ENCODE measurements around the gene NTN5. TPM values are rescaled to one million over a fixed set of nuclear protein-coding genes. Genes with fewer than 3 reads are reported as not detected.

The NTN5 gene
- polyA plus RNA-seq, 1 donor, result 2.9 TPM

DNA sequence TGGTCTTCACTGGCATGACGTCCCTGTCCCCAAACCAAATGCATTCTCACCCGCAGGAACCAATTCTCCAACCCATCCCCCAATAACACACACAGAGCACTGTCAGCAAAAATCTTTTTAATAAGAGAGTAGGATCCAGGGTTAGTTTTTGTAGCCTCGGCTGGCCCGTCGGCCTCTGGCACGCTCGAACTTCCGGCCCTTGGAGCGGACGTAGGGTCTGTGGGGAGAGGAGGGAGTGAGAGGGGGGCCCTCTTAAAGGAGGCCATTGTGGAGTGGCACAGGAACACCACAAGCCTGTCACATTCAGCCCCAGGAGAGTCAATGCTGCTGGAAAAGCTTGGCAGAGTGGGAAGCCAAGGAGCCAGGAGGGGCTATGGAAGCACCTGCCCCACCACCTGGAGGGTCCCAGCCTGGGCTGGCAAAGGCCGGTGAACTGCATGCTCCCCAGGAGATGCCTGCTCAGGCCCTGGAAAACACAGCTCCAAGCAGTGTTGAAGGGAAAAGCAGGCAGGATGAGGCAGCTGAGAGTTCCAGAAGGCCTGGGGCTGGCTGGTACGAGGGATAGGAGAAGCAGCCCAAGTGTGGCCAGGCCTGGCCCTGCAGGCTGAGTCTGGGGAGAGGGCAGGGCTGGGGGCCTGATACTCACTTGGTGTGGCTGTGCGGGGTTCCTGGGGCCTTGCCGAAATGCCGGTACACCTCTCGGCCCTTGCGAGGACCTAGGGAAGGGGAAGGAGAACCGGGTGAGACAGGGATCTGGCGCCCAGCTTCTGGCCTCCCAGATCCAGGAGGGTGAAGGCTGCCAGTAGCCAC lies 57.4 kb downstream of the NTN5 start:
- no peak for DNase-seq (ENCODE audit: low read depth)

- no peak for DNase-seq (ENCODE audit: low read depth)
Measured at GRCh38 chr19:48614436-48615230, 58.2 kb downstream of the NTN5 start, which contains the start of gene FAM83E. Gene FAM83E, minus strand, starts transcription at chr19:48615076. Its CDS starts 1,704 bp downstream, at chr19:48613372.

DNA sequence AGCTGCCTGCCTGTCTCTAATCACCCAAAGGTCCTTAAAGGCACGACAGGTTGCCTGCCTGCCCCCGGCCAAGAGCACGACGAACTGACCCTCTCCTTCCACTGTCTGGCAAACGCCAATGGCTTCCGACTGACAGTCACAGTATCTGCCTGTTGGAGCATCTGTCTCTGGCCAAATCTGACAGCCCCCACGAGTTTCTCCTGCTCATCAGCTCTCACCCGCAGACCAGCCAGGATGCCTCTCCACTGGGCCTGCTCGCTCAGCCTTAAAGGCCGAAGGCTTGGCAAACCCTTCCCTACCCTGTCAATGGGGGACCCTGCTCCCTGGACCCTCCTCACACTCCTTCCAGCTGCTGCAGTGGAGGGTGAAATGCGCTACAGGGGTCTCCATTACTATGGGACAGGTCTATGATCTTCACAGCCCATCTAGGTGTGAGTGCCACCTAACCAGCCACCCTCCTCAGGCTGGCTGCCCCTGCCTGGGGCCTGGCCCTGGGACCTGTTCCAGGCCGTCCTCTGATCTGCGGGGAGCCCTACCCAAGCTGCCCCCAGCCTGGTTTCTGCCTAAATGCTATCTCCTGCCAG lies 58.9 kb downstream of the NTN5 start:
- DNase-seq (ENCODE audit: low read depth), result no peak

- no peak for DNase-seq (ENCODE audit: low read depth)
Measured at GRCh38 chr19:48613024-48613851, 59.6 kb downstream of the NTN5 start.

DNA sequence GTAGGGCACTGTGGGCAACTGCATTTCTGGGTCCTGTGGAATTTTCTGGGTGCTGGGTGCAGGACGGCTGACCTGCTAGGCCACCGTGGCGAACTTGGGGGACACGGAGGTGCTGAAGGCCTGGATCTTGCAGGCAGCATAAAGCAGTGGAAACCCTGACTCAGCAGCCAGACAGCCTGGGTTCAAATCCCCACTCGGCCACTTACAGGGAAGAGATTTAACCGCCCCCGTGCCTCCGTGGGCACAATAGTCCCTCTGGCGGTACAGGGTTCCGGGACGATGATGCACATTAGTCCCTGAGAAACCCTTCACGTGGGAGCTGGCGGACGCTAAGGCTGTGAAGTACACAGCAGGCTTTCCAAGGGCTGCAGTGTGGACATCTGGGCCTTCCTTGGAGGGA lies 60.9 kb downstream of the NTN5 start:
- no peak for DNase-seq (ENCODE audit: low read depth)

Other genes with a start within 250 kb of the NTN5 start
- 23.2 TPM for gene GRWD1, start 227.0 kb downstream of the NTN5 start, polyA plus RNA-seq (ENCODE audit: insufficient read length)
- 0.81 TPM for gene KCNJ14, start 217.4 kb downstream of the NTN5 start, polyA plus RNA-seq (ENCODE audit: insufficient read length)
- gene CYTH2, start 203.6 kb downstream of the NTN5 start, polyA plus RNA-seq (ENCODE audit: insufficient read length), result 45.7 TPM
- gene LMTK3, start 161.2 kb downstream of the NTN5 start, polyA plus RNA-seq (ENCODE audit: insufficient read length), result not detected
- gene SULT2B1, start 120.8 kb downstream of the NTN5 start, polyA plus RNA-seq (ENCODE audit: insufficient read length), result 0.10 TPM
- gene SPACA4, start 66.3 kb downstream of the NTN5 start, polyA plus RNA-seq (ENCODE audit: insufficient read length), result not detected
- not detected for gene FAM83E, start 57.9 kb downstream of the NTN5 start, polyA plus RNA-seq (ENCODE audit: insufficient read length)
- 1,725 TPM for gene RPL18, start 53.8 kb downstream of the NTN5 start, polyA plus RNA-seq (ENCODE audit: insufficient read length)
- 9.0 TPM for gene SPHK2, start 53.5 kb downstream of the NTN5 start, polyA plus RNA-seq (ENCODE audit: insufficient read length)
- gene DBP, start 35.6 kb downstream of the NTN5 start, polyA plus RNA-seq (ENCODE audit: insufficient read length), result 5.2 TPM
- 7.6 TPM for gene CA11, start 26.8 kb downstream of the NTN5 start, polyA plus RNA-seq (ENCODE audit: insufficient read length)
- 0.83 TPM for gene FUT2, start 23.0 kb upstream of the NTN5 start, polyA plus RNA-seq (ENCODE audit: insufficient read length)
- gene MAMSTR, start 46.7 kb upstream of the NTN5 start, polyA plus RNA-seq (ENCODE audit: insufficient read length), result 146 TPM
- 25.9 TPM for gene RASIP1, start 67.6 kb upstream of the NTN5 start, polyA plus RNA-seq (ENCODE audit: insufficient read length)
- 2.0 TPM for gene IZUMO1, start 73.9 kb upstream of the NTN5 start, polyA plus RNA-seq (ENCODE audit: insufficient read length)
- 1.1 TPM for gene FUT1, start 79.6 kb upstream of the NTN5 start, polyA plus RNA-seq (ENCODE audit: insufficient read length)
- gene FGF21, start 82.5 kb upstream of the NTN5 start, polyA plus RNA-seq (ENCODE audit: insufficient read length), result not detected
- gene BCAT2, start 138.0 kb upstream of the NTN5 start, polyA plus RNA-seq (ENCODE audit: insufficient read length), result 25.6 TPM
- gene HSD17B14, start 163.5 kb upstream of the NTN5 start, polyA plus RNA-seq (ENCODE audit: insufficient read length), result 3.1 TPM
- 28.0 TPM for gene PLEKHA4, start 195.6 kb upstream of the NTN5 start, polyA plus RNA-seq (ENCODE audit: insufficient read length)
- 45.9 TPM for gene PPP1R15A, start 199.4 kb upstream of the NTN5 start, polyA plus RNA-seq (ENCODE audit: insufficient read length)
- not detected for gene TULP2, start 225.7 kb upstream of the NTN5 start, polyA plus RNA-seq (ENCODE audit: insufficient read length)
- 152 TPM for gene NUCB1, start 227.3 kb upstream of the NTN5 start, polyA plus RNA-seq (ENCODE audit: insufficient read length)